A549 (cell line): Measurements from ENCODE around the gene COL8A2. TPM values are rescaled to one million over a fixed set of nuclear protein-coding genes. Genes with fewer than 3 reads are reported as not detected.

Experiments used
- ATAC-seq, 2 experiments: fragments of 200-7000 bp in 1 of 2; fragments of >200 bp in 1 of 2; cut with Nextera tagmentation in 1 of 2; cut with Tn5 transposase in 1 of 2; 3 replicates each; pipeline versions ENCODE4 v1.8.0 to v1.9.1; 2018 to 2020; ENCODE audit warnings: mild to moderate bottlenecking in 1 of 2, moderate library complexity in 1 of 2
- CTCF ChIA-PET: fragments of 300-600 bp; sonication (Branson Sonifier 250); formaldehyde crosslinking; extraction: SDS; loops from one replicate; lab custom pipeline; 2021; ENCODE audit warnings: antibody characterized with exemption, inconsistent platforms; lab: Yijun Ruan, JAX
- POLR2A ChIA-PET: fragments of 350-600 bp; formaldehyde crosslinking; extraction: SDS; loops from one replicate; lab custom pipeline; 2021; ENCODE audit warnings: antibody characterized with exemption, inconsistent platforms; lab: Yijun Ruan, JAX
- DNase-seq, 2 experiments: peaks; one replicate each; pipeline versions ENCODE4 v3.0.0 to v3.0.0-alpha.2; 2011 to 2016; ENCODE audit warnings: low read depth in 1 of 2, low spot score in 1 of 2
- FAIRE-seq: peaks from 2 replicates; lab custom pipeline; 2011; peaks lifted over from hg19 to GRCh38; lab: Jason Lieb, UNC
- H3K27ac ChIP-seq, 2 experiments: fragments of >200 bp; sonication (Bioruptor Twin); formaldehyde crosslinking; 3 replicates each; pipeline ENCODE4 v1.5.1; 2016 to 2017
- H3K4me1 ChIP-seq: fragments of >200 bp; sonication (Bioruptor Twin); formaldehyde crosslinking; 3 replicates; pipeline ENCODE4 v1.6.1; 2016
- H3K4me2 ChIP-seq: fragments of >200 bp; sonication (Bioruptor Twin); formaldehyde crosslinking; 3 replicates; pipeline ENCODE4 v1.6.1; 2016
- H3K4me3 ChIP-seq: fragments of >200 bp; sonication (Bioruptor Twin); formaldehyde crosslinking; 3 replicates; pipeline ENCODE4 v1.5.1; 2016
- H3K9me3 ChIP-seq: fragments of >200 bp; sonication (Bioruptor Twin); formaldehyde crosslinking; 3 replicates; pipeline ENCODE4 v1.6.1; 2016
- CEBPB ChIP-seq, 2 experiments: fragments of >200 bp in 1 of 2; sonication (Bioruptor Twin) in 1 of 2; formaldehyde crosslinking in 1 of 2; IDR thresholded peaks; 2 replicates each; pipeline ENCODE4 v1.6.1; 2012 to 2016
- CHD2 ChIP-seq: fragments of 150-350 bp; IDR thresholded peaks from 2 replicates; pipeline ENCODE4 v1.6.1; 2014; ENCODE audit warnings: low read length; ENCODE audit not compliant: partially characterized antibody
- E2F6 ChIP-seq: IDR thresholded peaks from 2 replicates; pipeline ENCODE4 v1.6.1; 2012; ENCODE audit warnings: low read depth, borderline replicate concordance
- EHMT2 ChIP-seq: fragments of 200-600 bp; sonication (generic); IDR thresholded peaks from 2 replicates; pipeline ENCODE4 v1.6.1; 2016; ENCODE audit warnings: antibody characterized with exemption, low read depth, mild to moderate bottlenecking, moderate library complexity
- FOSL2 ChIP-seq, 2 experiments: fragments of 450-650 bp in 1 of 2; fragments of >200 bp in 1 of 2; sonication (Bioruptor Twin) in 1 of 2; formaldehyde crosslinking; IDR thresholded peaks; 2 replicates each; pipeline versions ENCODE4 v1.5.0 to v1.6.1; 2016 to 2020; ENCODE audit warnings: mild to moderate bottlenecking in 1 of 2, moderate library complexity in 1 of 2
- FOXS1 ChIP-seq: fragments of 250-450 bp; sonication (Bioruptor Pico); IDR thresholded peaks from 2 replicates; pipeline ENCODE4 v1.5.0; 2020; ENCODE audit warnings: mild to moderate bottlenecking, moderate library complexity
- HES2 ChIP-seq: fragments of >200 bp; sonication (Bioruptor Twin); formaldehyde crosslinking; IDR thresholded peaks from 2 replicates; pipeline ENCODE4 v1.6.1; 2016
- HOXA7 ChIP-seq: fragments of 250-450 bp; sonication (Bioruptor Pico); IDR thresholded peaks from 2 replicates; pipeline ENCODE4 v1.5.0; 2020; ENCODE audit warnings: mild to moderate bottlenecking, moderate library complexity
- MAFK ChIP-seq: fragments of 450-650 bp; IDR thresholded peaks from 2 replicates; pipeline ENCODE4 v1.6.1; 2014; ENCODE audit not compliant: partially characterized antibody
- MAX ChIP-seq: IDR thresholded peaks from 2 replicates; pipeline ENCODE4 v1.6.1; 2012
- MAZ ChIP-seq: fragments of 150-350 bp; IDR thresholded peaks from 2 replicates; pipeline ENCODE4 v1.6.1; 2014; ENCODE audit warnings: antibody characterized with exemption, low read depth, low read length, borderline replicate concordance
- MYC ChIP-seq: IDR thresholded peaks from 2 replicates; pipeline ENCODE4 v1.6.1; 2012; ENCODE audit warnings: mild to moderate bottlenecking, inconsistent platforms, low read length, improper control_type of control experiment, borderline replicate concordance
- NFE2L2 ChIP-seq: fragments of 150-350 bp; conservative IDR thresholded peaks from 2 replicates; pipeline ENCODE4 v1.6.1; 2014; ENCODE audit warnings: low read length
- NPAS2 ChIP-seq: fragments of 250-450 bp; sonication (Bioruptor Pico); IDR thresholded peaks from 2 replicates; pipeline ENCODE4 v1.8.0; 2022; ENCODE audit warnings: mild to moderate bottlenecking, moderate library complexity, borderline replicate concordance
- POLR2AphosphoS2 ChIP-seq: conservative IDR thresholded peaks from 2 replicates; pipeline ENCODE4 v1.6.1; 2012; ENCODE audit warnings: low read length, improper control_type of control experiment, inconsistent platforms
- RAD21 ChIP-seq, 2 experiments: fragments of >200 bp in 1 of 2; sonication (Bioruptor Twin) in 1 of 2; formaldehyde crosslinking in 1 of 2; IDR thresholded peaks in 1 of 2; conservative IDR thresholded peaks in 1 of 2; 2 replicates in 1 of 2; 3 replicates in 1 of 2; pipeline ENCODE4 v1.6.1; 2012 to 2018; ENCODE audit warnings: inconsistent platforms in 1 of 2
- RARB ChIP-seq: fragments of 250-450 bp; sonication (Bioruptor Pico); IDR thresholded peaks from 2 replicates; pipeline ENCODE4 v1.8.0; 2021; ENCODE audit warnings: mild to moderate bottlenecking, moderate library complexity
- RCOR1 ChIP-seq: fragments of 150-350 bp; IDR thresholded peaks from 2 replicates; pipeline ENCODE4 v1.6.1; 2014; ENCODE audit warnings: antibody characterized with exemption, low read length, low read depth
- SREBF2 ChIP-seq: fragments of 450-650 bp; IDR thresholded peaks from 2 replicates; pipeline ENCODE4 v1.6.1; 2014; ENCODE audit warnings: mild to moderate bottlenecking, moderate library complexity
- ZNF302 ChIP-seq: fragments of 250-450 bp; sonication (Bioruptor Pico); IDR thresholded peaks from 2 replicates; pipeline ENCODE4 v1.9.0; 2021; ENCODE audit warnings: inconsistent platforms, mild to moderate bottlenecking, moderate library complexity
- ZSCAN20 ChIP-seq: fragments of 250-450 bp; sonication (Bioruptor Pico); IDR thresholded peaks from 2 replicates; pipeline ENCODE4 v1.8.0; 2022; ENCODE audit warnings: mild to moderate bottlenecking, moderate library complexity
- WGBS: methylation state at CpG from one replicate; pipeline ENCODE4 v1.1.6; 2017; ENCODE audit errors: missing lambda C conversion rate; 5-methylcytosine and 5-hydroxymethylcytosine counted together
- polyA plus RNA-seq, 4 experiments: library from polyadenylated mRNA; depleted of rRNA in 3 of 4; stranded (reverse); fragments of >200 nt; fragmentation: RNase III in 1 of 4; extraction: RNeasy Plus Mini Kit Qiagen cat#74134 plus additional on column Dnase treatment in 1 of 4; gene quantifications; 2 replicates in 3 of 4; 3 replicates in 1 of 4; pipeline ENCODE4 v1.2.3, GENCODE V29; 2011 to 2017
- TF ChIP-seq, protein P1 (sequence below): IDR thresholded peaks from 2 replicates; pipeline ENCODE4 v1.6.1; 2012
- TF ChIP-seq, protein P2 (sequence below): fragments of 250-450 bp; sonication (Bioruptor Pico); IDR thresholded peaks from 2 replicates; pipeline ENCODE4 v1.5.0; 2020; ENCODE audit warnings: low read depth, mild to moderate bottlenecking, moderate library complexity
- TF ChIP-seq, protein P3 (sequence below): fragments of >200 bp; sonication (Bioruptor Twin); formaldehyde crosslinking; IDR thresholded peaks from 3 replicates; pipeline ENCODE4 v1.6.1; 2016

Gene COL8A2
- polyA plus RNA-seq, 2 of the 4 experiments (the other 2 are of a cell fraction) = 0.05 to 0.12 TPM

GRCh38 chr1:36085686-36086526, 39.1 kb downstream of the COL8A2 start:
- ChIA-PET CTCF (interaction anchor here (0.8 to 2.6 kb wide), 4 partner anchors 11 to 257 kb away, joined by 3 to 11 read pairs (median 3); partner anchors contain the start of gene AGO1), POLR2A (no interaction called here)
- FAIRE-seq (no peak), ATAC-seq (no peak), DNase-seq (no peak)
- Histone ChIP-seq H3K4me2 (no peak overlapping the region), H3K27ac (no peak overlapping the region), H3K9me3 (no peaks in the 10 kb centered on the region), H3K4me3 (no peak overlapping the region), H3K4me1 (peaks cover 6% of the 10 kb centered on the region)
- no peak for TF ChIP-seq MYC
- no peak for TF ChIP-seq FOSL2 (IDR thresholded peaks at IDR 0.05)
- TF ChIP-seq FOSL2 (CRISPR knock-in tag; IDR thresholded peaks at IDR 0.05) = no peak
- TF ChIP-seq ZNF302 (CRISPR knock-in tag) = no peak
- TF ChIP-seq NPAS2 (CRISPR knock-in tag) = no peak
- TF ChIP-seq CEBPB (IDR thresholded peaks at IDR 0.05) = no peak
- TF ChIP-seq, protein P1, sequence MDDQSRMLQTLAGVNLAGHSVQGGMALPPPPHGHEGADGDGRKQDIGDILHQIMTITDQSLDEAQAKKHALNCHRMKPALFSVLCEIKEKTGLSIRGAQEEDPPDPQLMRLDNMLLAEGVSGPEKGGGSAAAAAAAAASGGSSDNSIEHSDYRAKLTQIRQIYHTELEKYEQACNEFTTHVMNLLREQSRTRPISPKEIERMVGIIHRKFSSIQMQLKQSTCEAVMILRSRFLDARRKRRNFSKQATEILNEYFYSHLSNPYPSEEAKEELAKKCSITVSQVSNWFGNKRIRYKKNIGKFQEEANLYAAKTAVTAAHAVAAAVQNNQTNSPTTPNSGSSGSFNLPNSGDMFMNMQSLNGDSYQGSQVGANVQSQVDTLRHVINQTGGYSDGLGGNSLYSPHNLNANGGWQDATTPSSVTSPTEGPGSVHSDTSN = no peak
- TF ChIP-seq HES2 = no peak
- no peak for TF ChIP-seq ZSCAN20 (CRISPR knock-in tag)
- TF ChIP-seq POLR2AphosphoS2 = no peak
- TF ChIP-seq CHD2 = no peak
- TF ChIP-seq RAD21 (conservative IDR thresholded peaks at IDR 0.05 in 1 of 2, IDR thresholded peaks at IDR 0.05 in 1 of 2) = no peak
- TF ChIP-seq MAX = no peak
- no peak for TF ChIP-seq MAZ
- TF ChIP-seq, protein P2, sequence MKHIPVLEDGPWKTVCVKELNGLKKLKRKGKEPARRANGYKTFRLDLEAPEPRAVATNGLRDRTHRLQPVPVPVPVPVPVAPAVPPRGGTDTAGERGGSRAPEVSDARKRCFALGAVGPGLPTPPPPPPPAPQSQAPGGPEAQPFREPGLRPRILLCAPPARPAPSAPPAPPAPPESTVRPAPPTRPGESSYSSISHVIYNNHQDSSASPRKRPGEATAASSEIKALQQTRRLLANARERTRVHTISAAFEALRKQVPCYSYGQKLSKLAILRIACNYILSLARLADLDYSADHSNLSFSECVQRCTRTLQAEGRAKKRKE (CRISPR knock-in tag) = no peak
- TF ChIP-seq RARB (CRISPR knock-in tag) = no peak
- TF ChIP-seq HOXA7 (CRISPR knock-in tag) = no peak
- no peak for TF ChIP-seq EHMT2
- WGBS = 81% methylated on average over 21 of the region's 29 CpGs

- POLR2A ChIA-PET = no interaction called here
- Histone ChIP-seq H3K4me1 (peaks cover 4% of the 10 kb centered on the region), H3K27ac (no peak overlapping the region), H3K4me2 (no peak overlapping the region), H3K9me3 (no peaks in the 10 kb centered on the region), H3K4me3 (no peak overlapping the region)
- 87% methylated on average over 6 of the region's 9 CpGs for WGBS
- ATAC-seq = no peak
- no peak for TF ChIP-seq MAFK
- no peak for TF ChIP-seq HES2
- TF ChIP-seq, all 56 proteins: peak for 0
- CTCF ChIA-PET = interaction anchor here (1.6 kb wide), 1 partner anchor 11 kb away, joined by 3 read pairs; no protein-coding TSS in a partner anchor
- FAIRE-seq (no peak), DNase-seq (no peak)
Observed at GRCh38 chr1:36085126-36085525, 39.9 kb downstream of the COL8A2 start.

- H3K9me3 ChIP-seq = no peaks in the 10 kb centered on the region
- ATAC-seq = no peak
- no peak overlapping the region for H3K4me3 ChIP-seq
- DNase-seq = no peak
- POLR2A ChIA-PET = no interaction called here
- WGBS = 92% methylated on average over 10 of the region's 19 CpGs
- CTCF ChIA-PET = no interaction called here
- no peak for FAIRE-seq
- no peaks in the 10 kb centered on the region for H3K4me1 ChIP-seq
- H3K27ac ChIP-seq = no peak overlapping the region
- no peak for TF ChIP-seq RAD21 (conservative IDR thresholded peaks at IDR 0.05 in 1 of 2, IDR thresholded peaks at IDR 0.05 in 1 of 2)
- TF ChIP-seq, protein P3, sequence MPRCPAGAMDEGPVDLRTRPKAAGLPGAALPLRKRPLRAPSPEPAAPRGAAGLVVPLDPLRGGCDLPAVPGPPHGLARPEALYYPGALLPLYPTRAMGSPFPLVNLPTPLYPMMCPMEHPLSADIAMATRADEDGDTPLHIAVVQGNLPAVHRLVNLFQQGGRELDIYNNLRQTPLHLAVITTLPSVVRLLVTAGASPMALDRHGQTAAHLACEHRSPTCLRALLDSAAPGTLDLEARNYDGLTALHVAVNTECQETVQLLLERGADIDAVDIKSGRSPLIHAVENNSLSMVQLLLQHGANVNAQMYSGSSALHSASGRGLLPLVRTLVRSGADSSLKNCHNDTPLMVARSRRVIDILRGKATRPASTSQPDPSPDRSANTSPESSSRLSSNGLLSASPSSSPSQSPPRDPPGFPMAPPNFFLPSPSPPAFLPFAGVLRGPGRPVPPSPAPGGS = no peak
- no peak for TF ChIP-seq NFE2L2
- TF ChIP-seq SREBF2 = no peak
- no peak for TF ChIP-seq RCOR1
- no peak for TF ChIP-seq RARB (CRISPR knock-in tag)
- no peak for TF ChIP-seq E2F6
- no peak for TF ChIP-seq FOXS1 (CRISPR knock-in tag)
- no peak overlapping the region for H3K4me2 ChIP-seq
Observed at GRCh38 chr1:36084497-36085115, 40.4 kb downstream of the COL8A2 start.
